Astrocyte (in vitro differentiated cells and primary cell): ENCODE data around the gene AATF.

Experiments used
- EZH2 ChIP-seq: IDR thresholded peaks from 2 replicates; pipeline ENCODE4 v1.6.1; 2012; ENCODE audit warnings: mild to moderate bottlenecking, low read length, inconsistent platforms; ENCODE audit not compliant: insufficient read depth
- TF ChIP-seq, protein P1 (sequence below): IDR thresholded peaks from 2 replicates; pipeline ENCODE4 v1.5.1; 2011; ENCODE audit warnings: low read depth, mild to moderate bottlenecking, inconsistent platforms, low read length, moderate library complexity; ENCODE audit not compliant: insufficient read depth

- TF ChIP-seq, protein P1, sequence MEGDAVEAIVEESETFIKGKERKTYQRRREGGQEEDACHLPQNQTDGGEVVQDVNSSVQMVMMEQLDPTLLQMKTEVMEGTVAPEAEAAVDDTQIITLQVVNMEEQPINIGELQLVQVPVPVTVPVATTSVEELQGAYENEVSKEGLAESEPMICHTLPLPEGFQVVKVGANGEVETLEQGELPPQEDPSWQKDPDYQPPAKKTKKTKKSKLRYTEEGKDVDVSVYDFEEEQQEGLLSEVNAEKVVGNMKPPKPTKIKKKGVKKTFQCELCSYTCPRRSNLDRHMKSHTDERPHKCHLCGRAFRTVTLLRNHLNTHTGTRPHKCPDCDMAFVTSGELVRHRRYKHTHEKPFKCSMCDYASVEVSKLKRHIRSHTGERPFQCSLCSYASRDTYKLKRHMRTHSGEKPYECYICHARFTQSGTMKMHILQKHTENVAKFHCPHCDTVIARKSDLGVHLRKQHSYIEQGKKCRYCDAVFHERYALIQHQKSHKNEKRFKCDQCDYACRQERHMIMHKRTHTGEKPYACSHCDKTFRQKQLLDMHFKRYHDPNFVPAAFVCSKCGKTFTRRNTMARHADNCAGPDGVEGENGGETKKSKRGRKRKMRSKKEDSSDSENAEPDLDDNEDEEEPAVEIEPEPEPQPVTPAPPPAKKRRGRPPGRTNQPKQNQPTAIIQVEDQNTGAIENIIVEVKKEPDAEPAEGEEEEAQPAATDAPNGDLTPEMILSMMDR = no peak
- TF ChIP-seq EZH2 = no peak
Observed at GRCh38 chr17:36989173-36989572, 40.4 kb downstream of the AATF start.
